ENCODE measurements around the gene SCGB1C1. TPM values are rescaled to one million over a fixed set of nuclear protein-coding genes. Genes with fewer than 3 reads are reported as not detected.
"Not testable (repeated sequence)": the region's sequence is repeated elsewhere in the genome, so short reads cannot be mapped to it uniquely, and the experiment has no call there.

Gene SCGB1C1
- total RNA-seq (2014; rRNA removed; shearing (Covaris generic)): not detected in 2 replicates

- DNase-seq (ENCODE audit: low read depth): not testable (repeated sequence)
Observed at GRCh38 chr11:192674-193128, at the start of gene SCGB1C1. Gene SCGB1C1, plus strand, starts transcription at chr11:193078. Its CDS starts 22 bp downstream, at chr11:193100.

DNA sequence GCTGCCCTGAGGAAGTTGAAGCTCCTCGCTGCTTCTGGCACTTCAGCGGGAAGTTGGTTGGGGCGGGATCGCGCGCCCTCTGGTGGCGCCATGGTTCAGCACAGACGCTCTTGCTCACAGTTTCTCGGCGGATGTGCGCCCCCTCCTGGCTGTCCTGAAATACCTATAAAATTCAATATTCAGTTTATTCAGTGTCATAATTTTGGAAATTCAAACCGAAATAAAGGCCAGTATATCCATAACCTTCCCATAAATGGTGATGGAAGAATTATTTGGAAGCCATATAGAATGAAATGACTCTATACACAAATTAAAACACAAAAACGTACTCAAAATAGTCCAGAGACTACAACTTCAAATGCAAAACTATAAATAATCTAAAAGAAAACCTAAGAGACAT is 12.6 kb upstream of the SCGB1C1 start:
- not testable (repeated sequence) for DNase-seq (ENCODE audit: low read depth)

- not testable (repeated sequence) for DNase-seq (ENCODE audit: low read depth)
Observed at GRCh38 chr11:189200-189783, 3.6 kb upstream of the SCGB1C1 start.

GRCh38 chr11:189843-190311 is 3.0 kb upstream of the SCGB1C1 start:
- not testable (repeated sequence) for DNase-seq (ENCODE audit: low read depth)

- DNase-seq (ENCODE audit: low read depth): not testable (repeated sequence)
Observed at GRCh38 chr11:190546-190945, 2.3 kb upstream of the SCGB1C1 start.

- DNase-seq (ENCODE audit: low read depth): not testable (repeated sequence)
Observed at GRCh38 chr11:191490-192478, 1.1 kb upstream of the SCGB1C1 start.

GRCh38 chr11:193481-193880 is 603 bp downstream of the SCGB1C1 start:
- not testable (repeated sequence) for DNase-seq (ENCODE audit: low read depth)

DNA sequence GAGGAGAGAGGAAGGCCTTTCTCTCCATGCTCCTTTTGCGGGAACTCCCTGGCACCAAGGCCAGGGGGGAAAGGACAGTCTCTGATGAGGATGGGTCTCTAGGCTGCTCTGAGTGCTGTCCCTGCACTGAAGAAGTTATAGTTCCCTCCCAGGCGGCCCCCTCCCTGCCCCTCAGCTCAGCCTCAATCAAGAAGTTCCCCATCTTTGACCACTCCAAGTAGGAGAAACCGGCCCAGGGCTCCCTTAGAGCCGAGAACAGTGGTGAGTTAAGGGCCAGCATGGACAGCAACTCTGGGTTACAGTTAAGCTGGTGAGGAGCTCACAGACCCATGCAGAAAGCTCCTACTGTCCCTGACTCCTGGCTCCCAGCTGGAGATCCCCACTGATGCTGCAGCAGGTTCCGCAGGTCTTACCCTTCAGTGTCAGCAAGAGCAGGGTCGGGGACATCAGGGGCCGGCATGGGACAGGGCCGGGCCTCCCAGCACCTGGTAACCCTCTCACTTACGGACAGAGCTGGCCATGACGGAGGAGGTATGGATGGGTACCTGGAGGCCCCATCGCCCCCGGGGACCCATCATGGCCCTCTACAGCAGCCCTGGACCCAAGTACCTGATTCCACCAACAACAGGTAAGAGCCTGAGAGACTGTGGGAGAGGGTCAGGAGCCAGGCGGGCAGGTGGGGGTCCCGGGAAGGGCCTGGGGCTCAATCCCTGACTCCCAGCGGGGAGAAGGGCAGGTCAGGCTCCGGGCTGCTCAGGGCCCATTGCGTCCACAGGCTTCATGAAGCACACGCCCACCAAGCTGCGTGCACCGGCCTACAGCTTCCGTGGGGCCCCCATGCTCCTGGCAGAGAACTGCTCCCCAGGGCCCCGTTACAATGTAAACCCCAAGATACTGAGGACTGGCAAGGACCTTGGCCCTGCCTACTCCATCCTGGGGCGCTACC is 4.2 kb downstream of the SCGB1C1 start:
- DNase-seq (ENCODE audit: low read depth): no peak

DNA sequence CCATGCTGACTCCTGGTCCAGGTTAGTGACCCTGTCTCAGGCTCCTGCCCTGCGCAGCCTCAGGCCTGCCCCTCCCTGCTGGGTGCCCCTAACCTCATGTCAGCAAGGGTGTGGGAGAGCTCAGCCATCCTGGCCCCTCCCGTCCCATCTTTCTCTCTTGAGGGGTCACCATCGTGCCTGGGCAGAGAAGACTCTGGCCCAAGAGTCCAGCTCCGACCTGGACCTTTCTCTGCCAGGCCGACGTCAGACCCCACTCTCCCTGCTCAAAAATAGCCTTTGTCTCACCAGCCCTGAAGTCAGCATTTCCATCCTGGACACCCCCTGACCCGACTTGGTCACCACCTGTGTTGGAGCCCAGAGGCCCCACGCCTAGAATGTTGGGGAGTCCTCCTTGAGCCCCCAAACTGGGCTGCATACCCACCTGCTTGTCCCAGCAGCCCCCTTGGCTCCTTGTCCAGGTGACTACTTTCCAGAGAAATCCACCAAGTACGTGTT is 4.9 kb downstream of the SCGB1C1 start:
- no peak for DNase-seq (ENCODE audit: low read depth)

DNA sequence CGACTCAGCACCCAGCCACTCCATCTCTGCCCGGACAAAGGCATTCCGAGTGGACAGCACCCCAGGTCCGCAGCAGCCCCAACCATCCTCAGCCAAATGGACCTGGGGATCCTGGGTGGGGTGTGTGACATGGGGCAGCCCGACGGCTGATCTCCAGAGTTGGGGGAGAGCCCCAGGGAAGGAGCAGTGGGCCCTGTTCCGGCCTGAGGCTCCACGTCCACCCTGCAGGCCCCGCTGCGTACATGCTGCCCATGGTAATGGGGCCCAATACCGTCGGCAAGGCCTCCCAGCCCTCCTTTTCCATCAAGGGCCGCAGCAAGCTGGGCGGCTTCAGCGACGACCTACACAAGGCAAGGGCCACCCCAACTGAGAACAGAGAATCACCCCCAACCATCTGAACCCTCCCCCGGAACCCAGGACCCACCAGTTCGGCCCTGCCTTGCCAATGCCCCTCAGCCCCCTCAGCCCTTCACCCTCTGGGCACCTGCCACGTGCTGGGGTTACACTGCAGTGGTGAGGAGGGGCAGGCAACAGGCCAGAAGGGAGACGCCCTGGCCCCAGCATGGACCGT is 5.4 kb downstream of the SCGB1C1 start:
- no peak for DNase-seq (ENCODE audit: low read depth)

DNA sequence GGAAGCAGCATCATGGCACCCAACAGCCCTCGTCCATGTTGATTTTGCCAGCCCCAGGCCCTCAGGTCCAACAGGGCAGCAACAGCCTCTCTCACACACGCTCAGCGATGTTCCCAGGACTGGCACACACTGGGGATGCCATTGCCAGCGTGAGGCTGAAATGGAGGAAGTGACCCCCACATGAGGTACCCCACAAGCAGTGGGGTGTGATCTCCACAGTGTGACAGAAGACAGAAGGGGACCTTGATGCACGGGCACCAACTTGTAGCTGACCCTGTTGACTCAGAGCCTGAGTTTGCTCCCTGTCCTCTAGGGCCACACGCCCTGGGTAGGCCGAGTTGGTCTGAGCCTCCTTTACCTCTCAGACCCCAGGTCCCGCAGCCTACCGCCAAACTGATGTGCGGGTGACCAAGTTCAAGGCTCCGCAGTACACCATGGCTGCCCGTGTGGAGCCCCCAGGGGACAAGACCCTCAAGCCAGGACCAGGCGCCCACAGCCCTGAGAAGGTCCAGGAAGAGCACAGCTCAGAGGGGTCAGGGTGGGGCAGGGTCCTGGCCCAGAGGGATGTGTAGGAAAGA is 6.2 kb downstream of the SCGB1C1 start:
- DNase-seq (ENCODE audit: low read depth): no peak

GRCh38 chr11:199782-200181 is 6.9 kb downstream of the SCGB1C1 start:
- DNase-seq (ENCODE audit: low read depth): no peak

- no peak for DNase-seq (ENCODE audit: low read depth)
Observed at GRCh38 chr11:200224-201003, 7.5 kb downstream of the SCGB1C1 start.

- DNase-seq (ENCODE audit: low read depth): no peak
Observed at GRCh38 chr11:201966-202365, 9.1 kb downstream of the SCGB1C1 start.

GRCh38 chr11:202490-202889 is 9.6 kb downstream of the SCGB1C1 start:
- DNase-seq (ENCODE audit: low read depth): no peak

GRCh38 chr11:203056-203944 is 10.4 kb downstream of the SCGB1C1 start:
- DNase-seq (ENCODE audit: low read depth): no peak

- no peak for DNase-seq (ENCODE audit: low read depth)
Observed at GRCh38 chr11:203945-204586, 11.2 kb downstream of the SCGB1C1 start.

DNA sequence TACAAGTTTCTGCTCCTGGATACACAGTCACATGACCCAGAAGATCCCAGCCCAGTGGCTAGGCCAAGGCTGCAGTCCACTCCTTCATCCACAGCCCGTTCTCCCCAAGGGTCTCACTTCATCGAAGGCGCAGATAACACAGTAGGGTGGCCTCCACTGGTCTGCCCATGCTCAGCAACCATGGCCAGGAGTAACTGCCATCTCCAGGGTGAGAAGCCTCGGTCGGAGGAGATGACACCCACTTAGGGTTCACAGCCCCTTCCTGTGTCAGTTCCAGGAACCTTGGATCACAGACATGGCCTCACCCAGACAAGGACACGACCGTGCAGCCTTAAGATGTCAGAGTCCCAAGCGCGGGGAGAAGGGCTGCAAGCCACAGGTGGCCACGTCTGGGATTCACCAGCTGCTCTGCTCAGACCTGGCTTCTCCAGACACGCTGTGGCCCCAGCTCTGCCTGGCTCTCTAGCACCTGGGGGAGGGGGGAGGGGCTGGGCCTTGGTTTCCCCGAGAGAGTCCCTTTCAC is 11.8 kb downstream of the SCGB1C1 start:
- DNase-seq (ENCODE audit: low read depth): no peak

Data from RPMI7951 (cell line).